ENCODE measurements around the gene GRAP.

GRAP gene

DNA sequence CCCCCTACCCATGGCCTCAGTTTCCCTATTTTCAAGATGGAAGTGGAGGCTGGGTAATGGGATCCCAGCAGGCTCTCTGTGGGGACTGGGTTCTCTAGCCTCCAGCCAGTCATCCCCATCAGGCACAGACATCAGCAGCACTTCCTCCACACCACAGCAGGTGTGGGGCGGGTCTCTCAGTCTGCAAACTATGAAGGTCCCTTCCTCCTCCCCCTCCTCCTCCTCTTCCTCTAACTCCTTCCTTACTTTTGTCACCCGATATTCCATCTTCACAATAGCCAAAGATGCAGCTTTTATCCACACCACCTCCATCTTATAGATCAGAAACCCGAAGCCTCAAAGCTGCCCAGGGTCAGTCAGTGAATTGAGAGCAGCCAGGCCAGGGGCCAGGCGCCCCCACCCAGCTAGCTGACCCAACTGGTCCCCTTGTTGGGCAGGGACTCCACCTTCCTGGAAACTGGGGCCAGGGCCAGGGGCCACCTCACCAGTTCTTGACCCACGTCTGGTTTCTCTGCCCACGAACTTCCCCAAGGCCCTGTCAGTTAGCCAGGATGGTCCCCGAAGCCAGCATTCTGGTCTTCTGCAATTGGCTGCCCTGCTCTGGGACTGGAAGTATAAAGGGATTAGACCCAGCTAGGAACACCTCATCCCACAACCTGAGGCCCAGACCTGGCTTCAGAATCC, 44.7 kb downstream of the GRAP start:
- DNase-seq = no peak

DNA sequence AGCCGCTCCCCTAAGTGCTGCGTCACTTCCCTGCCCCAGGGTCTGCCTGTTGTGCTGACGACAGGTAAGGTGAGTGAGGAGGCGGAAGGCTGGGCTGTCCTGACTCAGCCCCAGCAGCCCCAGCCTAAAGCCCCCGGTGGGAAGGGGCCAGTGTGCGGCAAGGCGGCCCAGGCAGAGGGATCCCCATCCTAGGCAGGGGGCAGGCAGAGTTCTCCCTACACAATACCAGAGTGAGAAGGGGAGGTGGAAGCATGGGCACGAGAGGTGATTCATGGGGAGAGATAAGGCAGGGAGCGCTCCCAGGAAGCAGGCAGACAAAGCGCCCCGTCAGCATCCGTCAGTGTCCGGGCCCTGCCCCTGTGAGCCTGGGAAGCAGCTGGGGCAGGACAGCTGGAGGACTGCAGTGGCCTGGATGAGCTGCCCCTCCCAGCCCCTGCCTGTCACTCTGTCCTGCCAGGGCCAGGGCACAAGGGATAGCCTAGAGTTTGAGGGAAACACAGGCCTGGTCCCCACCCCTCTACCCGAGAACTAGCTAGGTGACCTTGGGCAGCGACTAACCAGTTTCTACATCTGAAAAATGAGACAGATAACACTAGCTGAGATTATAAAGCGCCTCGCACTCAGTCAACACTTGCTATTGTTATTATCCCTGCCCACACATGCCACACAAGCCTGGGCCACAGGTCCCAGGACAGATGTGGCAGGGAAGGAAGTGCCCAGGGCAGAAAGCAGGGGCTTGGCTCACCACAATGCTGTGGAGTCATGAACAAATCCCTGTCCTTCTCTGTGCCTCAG, 46.0 kb downstream of the GRAP start:
- DNase-seq = no peak

DNA sequence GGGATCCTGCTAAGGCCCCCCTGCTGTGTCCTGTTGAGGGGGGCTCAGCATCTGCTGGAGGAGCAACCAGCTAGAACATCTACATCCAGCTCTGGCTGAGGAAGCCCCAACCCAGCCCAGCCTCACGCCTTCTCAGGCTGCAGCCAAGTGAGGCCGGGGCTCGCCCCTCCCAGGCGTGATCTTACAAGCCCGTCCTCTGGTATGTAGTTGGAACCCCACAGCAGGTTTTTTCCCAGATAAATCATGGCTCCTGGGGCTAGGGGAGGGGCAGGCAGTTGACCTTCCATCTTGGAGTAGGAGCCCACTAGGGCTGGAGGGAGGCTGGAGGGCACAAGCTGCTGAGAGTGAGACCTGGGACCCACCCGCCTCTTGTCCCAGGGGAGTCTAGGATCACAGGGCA, 46.8 kb downstream of the GRAP start:
- DNase-seq = no peak

DNA sequence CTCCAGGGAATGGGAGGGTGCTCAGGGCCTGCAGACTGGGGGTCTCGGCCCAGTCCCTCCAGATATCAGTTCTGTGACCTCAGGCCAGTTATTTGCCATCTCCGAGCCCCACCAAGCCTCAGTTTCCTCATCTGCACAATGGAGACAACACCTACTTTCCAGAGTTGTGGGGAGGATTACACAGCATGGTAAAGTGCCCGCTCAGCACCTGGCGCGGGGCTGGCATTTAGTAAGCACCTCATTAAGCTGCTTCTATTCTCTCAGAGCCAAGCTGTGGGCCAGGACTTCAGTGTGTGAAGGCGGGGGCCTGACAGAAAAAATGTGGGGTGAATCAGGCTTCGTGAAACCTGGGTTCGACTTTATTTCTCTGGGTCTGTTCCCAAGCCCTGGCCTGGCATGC, 47.4 kb downstream of the GRAP start:
- DNase-seq = no peak

DNA sequence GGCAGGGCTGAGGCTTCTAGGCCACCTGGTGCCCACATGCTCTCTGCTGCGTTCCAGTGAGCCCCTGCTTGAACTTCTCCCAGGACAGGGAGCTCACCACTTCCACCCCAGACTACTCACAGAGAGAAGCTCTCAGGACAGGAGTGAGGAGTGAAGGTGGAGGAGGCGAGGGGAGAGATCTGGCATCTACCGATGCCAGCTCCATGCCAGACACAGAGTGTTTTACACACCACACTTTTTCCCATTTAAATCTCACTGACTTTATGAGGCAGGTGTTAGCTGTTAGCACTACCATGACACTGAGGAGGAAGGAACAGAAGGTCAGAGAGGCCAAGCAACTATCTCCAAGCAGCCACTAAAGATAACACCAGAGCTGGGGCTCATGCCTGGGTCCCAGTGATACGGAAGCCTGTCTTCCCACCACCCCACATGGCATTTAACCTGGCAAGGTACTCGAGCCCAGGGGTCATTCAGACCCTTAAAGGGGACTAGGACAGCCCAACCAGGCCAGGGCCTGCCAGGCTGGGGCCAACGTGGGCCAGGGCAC, 49.0 kb downstream of the GRAP start:
- DNase-seq = no peak

DNA sequence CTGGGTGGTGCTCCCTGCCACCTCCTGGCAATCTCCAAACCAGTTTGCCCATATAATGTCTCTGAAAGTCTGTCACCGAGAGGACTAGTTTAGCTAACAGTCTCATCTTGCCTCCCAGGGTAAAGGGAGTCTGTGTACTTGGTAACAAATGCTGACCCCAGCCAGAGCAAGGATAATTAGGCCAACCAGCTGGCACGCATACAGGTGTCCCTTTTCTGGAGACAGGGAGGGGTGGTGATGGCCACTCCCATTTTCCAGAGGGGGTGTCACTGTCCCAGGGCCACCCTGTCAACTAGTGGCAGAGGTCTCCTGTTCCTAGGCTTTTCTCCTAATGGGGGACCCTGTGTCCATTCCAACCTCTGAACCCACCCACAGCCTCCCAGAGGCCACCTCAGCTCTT, 50.3 kb downstream of the GRAP start:
- no peak for DNase-seq

DNA sequence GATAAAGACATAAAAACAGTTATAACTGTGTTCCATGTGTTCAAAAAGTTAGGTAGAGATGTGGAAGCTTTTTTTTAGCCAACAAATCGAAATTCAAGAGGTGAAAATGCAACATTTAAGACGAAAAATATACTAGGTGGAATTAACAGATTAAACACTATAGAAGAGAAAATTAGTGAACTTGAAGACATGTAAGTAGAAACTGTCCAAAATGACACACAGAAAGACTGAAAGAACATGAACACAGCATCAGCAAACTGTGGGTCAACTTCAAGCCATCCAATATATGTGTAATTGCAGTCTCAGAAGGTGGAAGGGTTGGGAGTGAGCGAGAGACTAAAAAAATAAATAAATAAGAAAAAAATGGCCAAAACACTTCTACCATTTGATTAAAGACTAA, 51.5 kb downstream of the GRAP start:
- no peak for DNase-seq

DNA sequence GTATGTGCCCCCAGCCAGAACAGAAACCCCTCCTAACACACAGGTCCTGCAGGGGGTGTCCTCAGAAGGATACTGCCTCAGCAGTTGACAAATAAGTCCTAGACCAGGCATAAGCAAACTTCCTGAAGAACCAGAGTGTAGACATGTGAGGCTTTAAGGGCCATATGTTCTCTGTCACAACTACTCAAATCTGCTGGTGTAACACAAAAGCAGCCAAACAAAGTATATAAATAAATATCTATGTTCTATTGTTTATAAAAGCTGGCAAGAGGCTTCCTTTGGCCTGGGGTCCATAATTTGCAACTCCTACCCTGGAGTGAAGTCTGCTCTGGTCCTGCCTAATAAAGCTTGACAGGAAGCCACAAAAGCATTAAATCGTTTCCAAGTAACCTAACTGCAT, 52.1 kb downstream of the GRAP start:
- DNase-seq = no peak

DNA sequence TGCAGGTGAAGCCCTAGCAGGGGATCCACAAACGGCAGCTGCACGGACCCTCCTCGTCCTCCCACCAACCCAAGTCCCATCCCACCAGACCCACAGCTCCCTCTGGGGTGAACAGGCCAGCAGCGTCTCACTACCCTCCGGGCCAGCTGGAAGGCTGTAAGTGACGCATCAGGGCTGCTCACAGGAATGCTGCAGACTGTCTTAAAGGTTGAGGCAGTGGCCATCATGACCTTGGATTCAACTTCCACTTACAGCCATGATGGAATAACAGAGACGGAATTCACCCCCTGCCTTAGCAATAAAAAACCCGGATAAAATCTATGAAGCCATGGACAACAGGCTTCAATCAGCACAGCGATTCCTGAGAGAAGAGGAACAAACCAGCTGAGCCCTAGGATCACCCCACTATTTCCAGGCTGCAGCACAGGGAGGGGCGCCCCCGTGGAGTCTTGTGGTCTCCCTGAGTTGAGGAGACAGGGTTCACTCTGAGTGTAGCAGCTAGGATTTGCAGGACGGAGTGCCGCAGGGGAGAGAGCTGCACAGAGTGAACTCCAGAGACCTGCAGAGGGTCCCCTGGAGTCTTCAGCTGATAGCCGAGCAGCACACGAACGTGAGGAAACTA, 52.7 kb downstream of the GRAP start:
- DNase-seq = no peak

DNA sequence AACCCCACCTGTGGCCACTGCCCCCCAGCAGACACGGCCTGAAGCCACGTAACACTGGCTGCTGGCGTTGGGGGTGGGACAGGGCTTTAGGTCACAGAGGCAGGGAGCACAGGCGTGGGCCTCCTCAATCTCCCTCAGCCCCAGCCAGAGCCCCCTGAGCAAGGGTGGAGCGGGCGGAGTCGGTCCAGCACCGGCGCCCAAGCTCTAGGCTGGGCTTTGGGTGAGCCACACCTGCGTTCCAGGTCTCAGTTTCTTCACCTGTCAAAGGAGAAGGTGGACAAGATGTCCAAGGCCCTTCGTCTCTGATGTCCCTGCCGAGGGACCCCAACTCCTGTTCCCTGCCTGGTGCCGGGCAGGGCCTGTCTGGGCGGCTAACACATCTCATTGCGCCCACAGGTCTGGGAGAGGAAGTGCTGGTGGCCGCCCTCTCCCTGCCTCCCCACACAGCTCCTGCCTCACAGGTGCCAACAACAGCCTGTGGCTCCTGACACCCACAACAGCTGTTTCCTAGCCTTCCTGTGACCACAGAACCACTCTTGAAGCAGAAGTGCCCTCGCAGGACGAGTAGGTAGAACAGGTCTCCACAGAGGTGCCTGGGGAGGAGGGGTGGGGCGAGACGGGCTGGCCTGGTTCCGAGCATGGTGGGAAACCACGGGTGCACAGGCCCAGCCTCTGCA, 54.2 kb downstream of the GRAP start:
- no peak for DNase-seq

DNA sequence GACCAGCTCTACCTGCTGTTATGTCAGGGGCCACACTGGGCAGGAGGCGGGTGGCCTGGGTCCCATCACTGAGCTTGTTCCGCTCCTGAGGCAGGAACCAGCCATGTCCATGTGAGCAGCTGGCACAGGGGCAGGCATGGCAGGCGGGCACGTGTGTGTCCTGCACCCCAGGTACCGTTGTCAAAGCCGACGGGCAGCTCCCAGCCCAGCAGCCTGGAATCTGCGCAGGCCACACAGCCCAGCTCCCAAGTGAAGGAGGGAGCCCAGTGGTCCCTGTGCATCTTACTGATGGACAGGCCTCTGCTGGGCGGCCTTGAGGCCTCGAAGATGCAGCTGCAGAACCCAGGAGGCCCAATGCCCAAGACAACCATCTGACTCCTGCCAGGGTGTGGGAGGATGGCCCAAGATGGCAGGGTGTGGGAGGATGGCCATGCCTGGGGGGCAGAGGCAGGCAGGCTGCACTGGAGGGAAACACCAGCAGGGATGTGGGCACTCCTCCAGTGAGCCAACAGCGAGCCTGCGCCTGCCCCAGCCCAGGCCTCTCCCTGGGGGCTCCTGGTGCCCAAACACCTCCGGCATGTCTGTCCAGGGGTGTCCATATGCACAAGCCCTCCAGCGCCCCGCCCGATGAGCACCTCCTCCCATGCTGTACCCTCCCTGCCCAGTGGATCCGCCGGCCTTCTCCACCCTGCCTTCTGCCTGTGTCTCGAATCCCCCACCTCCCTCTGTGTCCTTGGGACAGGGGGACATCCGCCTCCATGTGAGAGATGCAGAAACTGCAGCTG, 55.0 kb downstream of the GRAP start:
- DNase-seq = no peak

DNA sequence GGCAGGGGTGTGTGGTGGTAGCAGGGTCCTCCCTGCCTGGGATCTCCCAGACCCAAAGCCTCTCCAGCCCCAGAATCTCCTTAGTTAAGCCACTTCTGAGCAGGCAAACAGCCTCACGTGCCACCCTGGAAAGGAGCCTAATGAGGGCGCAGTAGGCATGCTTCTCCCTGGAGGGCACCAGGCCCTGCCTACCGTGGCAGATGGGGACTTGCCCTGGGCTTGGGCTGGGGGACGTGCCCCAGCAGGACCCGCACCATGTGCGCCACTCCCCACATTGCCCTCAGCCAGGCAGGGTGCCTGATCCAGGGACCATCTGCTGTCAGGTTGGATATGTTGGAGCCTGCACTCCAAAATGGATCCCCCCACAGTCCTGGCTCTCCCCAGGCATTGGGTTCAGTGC, 56.4 kb downstream of the GRAP start:
- DNase-seq = no peak

DNA sequence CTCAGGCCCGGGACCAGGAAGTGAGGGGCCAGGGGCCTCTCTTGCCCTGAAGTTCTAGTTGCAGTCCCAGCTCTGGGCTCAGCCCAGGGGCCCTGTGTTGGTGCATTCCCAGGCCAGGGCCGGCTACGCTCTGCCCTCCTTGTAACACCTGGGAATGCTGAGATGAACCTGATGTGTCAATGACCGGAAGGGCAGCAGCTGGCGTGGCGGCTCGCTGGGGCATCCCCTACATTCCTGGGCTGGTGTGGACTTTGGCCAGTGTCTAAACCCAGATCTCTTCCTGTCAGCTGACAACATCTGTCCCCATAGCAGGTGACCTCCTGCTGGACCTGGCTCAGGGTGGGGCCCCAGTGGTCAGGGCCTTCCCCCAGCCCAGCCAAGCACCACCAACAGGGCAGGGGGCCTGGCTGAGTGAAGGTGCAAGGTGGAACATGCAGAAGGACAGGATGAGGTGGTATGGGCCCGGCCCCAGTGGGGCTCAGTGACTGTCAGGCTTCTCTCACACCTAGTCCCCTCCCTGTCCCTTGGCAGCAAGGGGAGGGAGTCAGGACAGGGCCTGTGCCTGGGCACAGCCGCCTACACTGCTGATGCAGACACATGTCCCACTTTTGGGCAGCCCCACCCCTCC, 58.1 kb downstream of the GRAP start:
- no peak for DNase-seq

DNA sequence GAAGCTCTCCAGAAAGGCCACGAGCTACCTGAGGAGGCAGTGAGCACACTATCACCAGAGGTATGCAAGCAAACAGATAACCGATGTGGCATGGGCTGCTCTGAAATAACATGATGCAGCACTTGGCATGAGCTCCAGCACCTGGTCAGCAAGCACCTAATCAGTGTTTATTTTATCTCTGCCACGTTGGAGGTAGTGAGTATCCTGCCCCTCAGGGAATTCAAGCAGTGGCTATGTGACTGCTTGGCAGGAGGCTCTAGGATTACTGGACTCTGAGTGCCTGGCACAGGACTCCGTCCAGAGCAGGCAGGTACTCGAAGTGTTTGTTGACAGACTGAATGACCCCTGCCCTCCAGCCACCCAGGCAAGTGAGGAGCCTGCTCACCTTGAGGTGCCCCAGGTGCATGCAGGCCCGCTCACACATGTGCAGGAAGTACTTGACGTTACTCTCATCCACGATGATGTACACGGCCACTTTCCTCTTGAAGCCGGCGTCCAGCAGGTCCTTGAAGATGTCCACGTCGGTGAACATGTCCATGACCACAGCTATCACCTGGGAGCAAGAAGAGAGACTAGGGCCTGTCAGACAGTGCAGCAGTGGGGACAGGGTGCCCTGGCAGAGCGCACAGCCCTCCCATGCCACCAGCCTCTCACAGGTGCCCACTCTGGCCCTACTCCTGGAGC, 58.8 kb downstream of the GRAP start:
- DNase-seq = no peak

DNA sequence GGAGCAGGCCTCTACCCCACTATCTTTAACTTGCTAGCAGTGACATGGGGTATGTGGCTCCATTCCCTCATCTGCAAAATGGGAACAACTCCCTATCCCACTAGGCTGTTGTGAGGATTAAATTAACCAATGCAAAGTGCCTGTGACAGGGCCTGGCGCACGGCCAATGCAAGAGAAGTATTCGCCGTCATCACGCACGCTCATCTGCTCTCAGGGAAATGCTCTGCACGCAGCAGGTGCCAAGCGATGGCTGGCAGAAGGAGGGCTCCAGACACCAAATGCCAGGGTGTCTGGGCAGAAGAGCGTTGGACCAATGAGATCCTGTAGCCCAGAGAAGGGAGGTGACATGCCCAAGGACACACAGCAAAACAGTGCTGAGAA, 59.5 kb downstream of the GRAP start:
- no peak for DNase-seq

DNA sequence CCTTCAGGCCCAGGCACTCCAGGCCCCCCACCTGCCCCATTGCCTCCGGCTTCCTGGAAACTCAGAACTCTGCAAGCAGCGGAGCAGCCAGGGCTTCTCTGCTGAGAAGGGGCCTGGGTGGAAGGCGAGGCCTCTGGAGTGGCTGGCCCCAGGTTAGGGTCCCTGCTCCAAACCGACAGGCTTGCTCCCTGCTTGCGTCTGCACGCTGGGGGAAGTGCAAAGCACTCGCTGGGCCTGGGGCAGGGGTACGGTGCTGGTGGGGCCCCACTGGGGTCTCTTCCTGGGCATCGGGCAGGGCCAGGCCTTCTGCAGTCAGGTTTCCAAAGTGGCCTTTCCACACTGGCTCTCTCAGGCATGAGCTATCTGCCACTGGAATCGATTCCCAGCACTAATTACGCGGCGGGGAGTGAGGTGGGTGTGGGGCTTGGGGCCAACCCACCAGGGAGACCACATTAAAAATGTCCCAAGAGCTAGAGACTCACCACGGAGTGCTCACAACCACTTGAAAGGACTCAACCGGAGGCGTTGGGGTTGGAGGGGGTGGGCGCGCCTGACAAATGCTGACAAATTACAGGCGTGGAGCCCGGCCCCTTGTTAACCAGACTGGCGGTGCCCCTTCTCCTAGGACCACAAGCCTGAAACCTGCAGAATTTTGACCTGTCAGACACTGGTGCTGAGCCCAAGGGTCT, 60.1 kb downstream of the GRAP start:
- no peak for DNase-seq

DNA sequence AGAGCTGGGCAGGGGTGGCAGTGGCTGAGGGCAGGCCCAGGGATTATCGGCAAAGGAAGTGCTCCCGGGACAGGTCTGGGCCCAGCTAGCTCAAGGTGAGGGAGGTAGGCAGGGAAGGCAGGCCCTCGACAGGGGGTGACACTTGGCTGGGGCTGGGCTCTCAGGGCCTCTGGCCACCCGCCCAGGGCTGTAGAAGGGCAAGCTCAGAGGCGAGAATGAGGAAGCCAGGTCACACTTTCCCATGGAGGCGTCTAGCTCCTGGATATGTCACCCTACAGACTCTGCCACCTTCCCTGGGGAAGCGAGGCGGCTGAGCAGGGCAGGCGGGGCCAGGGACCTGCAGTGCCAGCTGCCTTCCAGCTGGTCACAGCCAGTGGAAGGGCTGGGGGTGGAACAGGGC, 61.3 kb downstream of the GRAP start:
- DNase-seq = no peak

DNA sequence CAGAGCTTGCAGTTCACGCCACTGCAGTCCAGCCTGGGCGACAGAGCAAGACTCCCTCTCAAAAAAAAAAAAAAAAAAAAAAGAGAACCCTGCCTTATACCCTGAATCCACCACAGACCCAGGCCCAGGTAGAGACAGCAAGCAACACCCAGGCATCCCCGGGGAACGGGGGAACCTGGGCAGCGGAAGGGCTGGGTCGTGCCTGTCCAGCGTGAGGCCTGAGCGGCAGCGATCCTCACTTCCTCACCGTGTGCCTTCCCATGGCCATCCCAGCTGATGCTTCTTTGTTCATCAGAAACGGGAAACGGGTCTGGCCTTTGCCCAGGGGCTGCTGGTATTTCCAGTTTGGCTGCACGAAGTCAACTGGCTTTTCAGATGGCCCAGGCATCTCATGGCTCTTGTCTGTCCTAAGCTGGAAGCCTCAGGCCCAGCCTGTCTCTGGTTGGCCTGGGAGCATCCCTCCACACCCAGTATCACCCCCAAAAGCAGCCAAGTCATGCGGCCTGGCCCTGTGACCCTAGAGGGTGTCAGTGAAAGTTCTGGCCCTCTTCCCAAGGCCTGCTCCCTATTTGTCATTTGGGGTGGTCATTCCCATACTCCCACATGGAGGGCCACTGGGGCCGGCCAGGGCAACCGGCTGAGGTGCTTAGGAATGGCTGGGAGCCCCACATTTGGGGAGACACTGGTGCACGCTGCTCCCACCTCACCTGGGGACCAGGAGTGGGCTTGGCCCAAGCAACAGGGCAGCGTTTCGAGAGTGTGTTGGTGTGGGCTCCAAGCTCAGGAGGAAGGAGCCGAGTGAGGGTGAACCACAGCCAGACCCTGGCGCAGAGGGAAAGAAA, 62.3 kb downstream of the GRAP start:
- no peak for DNase-seq

DNA sequence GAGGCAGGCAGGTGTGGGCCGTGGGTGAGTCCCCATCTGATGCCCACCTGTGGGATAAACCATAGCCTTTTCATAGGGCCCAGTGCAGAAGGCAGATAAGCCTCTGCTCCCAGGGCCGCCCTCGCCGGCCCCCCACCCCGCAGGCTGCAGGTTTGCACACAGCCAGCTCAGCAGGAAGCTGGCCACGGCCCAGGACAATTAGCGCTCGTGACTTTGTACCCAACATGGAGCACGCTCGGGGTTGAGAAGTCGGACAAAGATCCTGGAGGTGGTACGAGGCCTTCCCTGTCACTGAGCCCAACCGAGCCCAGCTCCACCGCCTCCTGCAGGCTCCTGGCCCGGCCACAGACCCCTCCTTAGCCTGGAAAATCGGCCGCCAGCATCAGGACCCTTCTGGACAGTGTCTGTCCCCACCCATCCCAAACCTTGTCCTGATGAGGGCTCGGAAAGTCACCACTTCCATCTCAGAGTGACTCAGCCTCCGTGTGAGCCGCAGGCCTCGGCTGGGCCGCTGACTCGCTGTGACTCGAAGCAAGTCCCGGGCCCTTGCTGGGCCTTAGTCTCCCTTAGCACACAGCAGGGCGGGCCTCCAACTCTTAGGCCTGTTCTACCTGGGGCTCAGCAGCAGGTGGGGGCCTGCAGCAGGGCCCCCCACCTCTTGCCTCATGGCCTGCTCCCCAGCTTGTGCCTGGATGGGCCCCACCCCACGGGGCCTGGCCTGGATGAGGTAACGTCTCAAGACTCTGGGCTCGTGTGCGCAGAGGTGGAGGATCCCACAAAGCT, 64.9 kb downstream of the GRAP start:
- DNase-seq = no peak

All from NCI-H1105 treated with DMSO at 0.1 percent for 48 hours (cell line).